ENCODE measurements around the gene STK36. TPM values are rescaled to one million over a fixed set of nuclear protein-coding genes. Genes with fewer than 3 reads are reported as not detected.
"Not testable (repeated sequence)": the region's sequence is repeated elsewhere in the genome, so short reads cannot be mapped to it uniquely, and the experiment has no call there.

STK36 gene
- total RNA-seq, 1 donor from 2014 or later: 39.1 TPM

GRCh38 chr2:218658671-218659257, 13.1 kb upstream of the STK36 start:
- DNase-seq (ENCODE audit: low spot score): no peak
- ATAC-seq: no peak
- intact Hi-C loops (cut with DNase I): no loop called here

DNA sequence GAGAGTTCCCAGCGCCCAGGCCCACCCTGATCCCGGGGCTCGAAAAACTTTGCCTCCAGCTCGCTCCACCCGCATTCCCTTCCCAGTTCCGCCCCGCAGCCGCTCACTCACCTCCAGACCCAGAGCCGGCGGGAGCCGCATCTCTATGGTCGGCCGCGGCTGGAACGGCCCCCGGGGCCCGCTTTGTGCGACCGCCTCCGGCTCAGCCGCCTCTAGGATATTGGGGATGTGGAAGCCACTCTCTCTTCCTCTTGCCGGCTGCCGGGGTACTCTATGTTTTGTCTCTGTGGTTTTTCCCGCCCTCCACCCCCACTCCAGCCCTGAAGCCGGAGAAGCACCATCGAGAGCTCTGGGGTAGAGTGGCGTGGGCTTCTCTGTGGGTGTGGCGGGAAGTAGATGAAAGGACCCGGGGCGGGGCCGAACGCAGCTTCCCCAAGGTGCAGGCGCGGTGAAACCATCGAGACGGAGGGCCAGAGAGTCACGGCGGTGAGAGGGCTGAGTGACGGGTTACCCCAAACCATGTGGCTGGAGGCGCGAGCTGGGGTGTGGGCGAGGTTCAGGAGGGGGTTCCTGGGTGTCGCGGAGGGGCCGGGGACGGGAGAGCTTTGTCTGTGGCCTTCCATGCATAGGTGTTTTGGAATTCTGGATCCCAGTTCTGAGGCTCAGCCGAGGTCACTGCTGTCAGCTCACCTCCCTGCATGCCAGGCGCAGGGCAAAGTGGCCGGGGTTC, 12.5 kb upstream of the STK36 start, which contains the start of the genes BCS1L and ZNF142:
TSS of gene BCS1L (plus strand) at position 426 of the 730 bp plus-strand sequence. CDS start 1,305 bp downstream, outside the sequence.
TSS of gene ZNF142 (minus strand) at position 366 of the 730 bp plus-strand sequence. CDS start 3,194 bp downstream, outside the sequence.
- intact Hi-C loops (cut with DNase I): no loop called here
- DNase-seq (ENCODE audit: low spot score) (peak; percentile 92), ATAC-seq (peak; percentile 97)

DNA sequence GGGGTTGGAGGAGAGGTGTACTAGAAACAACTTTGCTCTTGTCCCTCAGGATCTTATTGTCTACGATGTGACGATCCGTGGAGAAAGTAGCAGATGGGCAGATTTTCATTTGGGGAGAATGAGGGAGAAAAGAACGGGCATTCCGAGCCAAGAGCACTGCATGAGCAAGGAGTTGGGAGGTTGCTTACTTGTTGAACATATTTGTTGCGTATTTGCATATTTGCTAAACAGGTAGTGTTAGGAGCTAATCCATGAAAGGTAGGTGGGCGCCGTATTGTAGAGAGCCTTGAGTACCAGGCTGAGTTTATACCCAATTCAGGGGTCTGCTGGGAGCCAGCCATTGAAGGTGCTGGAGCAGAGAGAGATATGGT, 11.9 kb upstream of the STK36 start:
- intact Hi-C loops (cut with DNase I): no loop called here
- no peak for ATAC-seq
- no peak for DNase-seq (ENCODE audit: low spot score)

- no peak for DNase-seq (ENCODE audit: low spot score)
- no peak for ATAC-seq
- intact Hi-C loops (cut with DNase I): no loop called here
Observed at GRCh38 chr2:218662377-218662776, 9.5 kb upstream of the STK36 start.

DNA sequence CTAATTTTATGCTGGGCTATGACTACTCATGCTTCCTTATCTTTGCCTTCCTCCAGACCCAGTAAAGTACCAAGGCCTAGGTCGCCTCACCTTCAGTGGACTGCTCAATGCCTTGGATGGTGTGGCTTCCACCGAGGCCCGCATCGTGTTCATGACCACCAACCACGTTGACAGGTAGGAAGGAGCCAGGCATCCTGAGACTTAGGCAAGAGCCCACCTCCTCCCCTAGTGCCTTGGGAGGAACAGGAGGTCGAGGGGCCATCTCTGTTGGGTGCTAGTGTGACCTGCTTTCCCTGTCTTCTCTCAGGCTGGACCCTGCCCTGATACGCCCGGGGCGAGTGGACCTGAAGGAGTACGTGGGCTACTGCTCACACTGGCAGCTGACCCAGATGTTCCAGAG, 9.1 kb upstream of the STK36 start:
- ATAC-seq (no peak), DNase-seq (ENCODE audit: low spot score) (no peak)
- intact Hi-C loops (cut with DNase I): no loop called here

DNA sequence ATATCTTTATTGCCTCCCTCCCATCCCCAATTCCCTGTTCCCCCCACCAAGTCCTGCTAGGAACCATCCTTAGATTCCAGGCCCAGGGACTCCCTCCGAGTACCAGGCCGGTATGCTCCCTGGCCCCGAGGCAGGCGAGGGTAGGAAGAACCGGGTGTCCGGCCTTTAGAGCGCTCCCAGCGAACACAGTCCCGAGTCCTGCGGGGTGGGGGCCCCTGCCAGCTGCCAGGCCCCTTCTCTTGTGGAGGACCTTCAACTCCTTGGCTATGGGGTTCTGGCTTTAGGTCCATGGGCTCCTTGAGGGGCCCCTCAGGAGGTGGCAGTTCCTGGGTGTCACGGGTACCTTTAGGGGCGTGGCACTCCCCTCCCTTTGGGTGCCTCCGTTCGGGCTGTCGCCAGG, 8.0 kb upstream of the STK36 start:
- ATAC-seq: no peak
- DNase-seq (ENCODE audit: low spot score): no peak
- intact Hi-C loops (cut with DNase I): no loop called here

- intact Hi-C loops (cut with DNase I): no loop called here
- ATAC-seq: no peak
Observed at GRCh38 chr2:218664653-218665052, 7.2 kb upstream of the STK36 start.

GRCh38 chr2:218671097-218671653, 711 bp upstream of the STK36 start:
- DNase-seq (ENCODE audit: low spot score) (no peak), ATAC-seq (no peak)
- intact Hi-C loops (cut with DNase I): no loop called here

More at GRCh38 chr2:218664653-218665052, 7.2 kb upstream of the STK36 start:
- DNase-seq (ENCODE audit: low spot score): no peak

DNA sequence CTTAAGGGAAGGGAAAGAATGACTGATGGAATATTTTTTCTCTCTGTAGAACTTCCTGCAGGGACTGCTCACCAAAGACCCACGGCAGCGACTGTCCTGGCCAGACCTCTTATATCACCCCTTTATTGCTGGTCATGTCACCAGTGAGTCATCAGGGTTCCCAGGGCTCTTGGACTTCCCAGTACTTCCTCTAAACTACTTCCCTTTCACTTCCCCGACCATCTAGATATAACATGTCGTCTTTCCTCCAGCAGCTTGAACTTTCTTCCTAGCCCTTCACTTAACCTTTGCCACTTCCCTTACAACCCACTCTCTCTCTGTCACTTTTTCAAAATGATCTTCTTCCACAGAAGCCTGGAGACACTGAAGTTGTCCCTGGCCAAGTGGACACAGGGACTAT, 7.2 kb downstream of the STK36 start:
- intact Hi-C loops (cut with DNase I): no loop called here
- ATAC-seq (no peak), DNase-seq (ENCODE audit: low spot score) (no peak)

DNA sequence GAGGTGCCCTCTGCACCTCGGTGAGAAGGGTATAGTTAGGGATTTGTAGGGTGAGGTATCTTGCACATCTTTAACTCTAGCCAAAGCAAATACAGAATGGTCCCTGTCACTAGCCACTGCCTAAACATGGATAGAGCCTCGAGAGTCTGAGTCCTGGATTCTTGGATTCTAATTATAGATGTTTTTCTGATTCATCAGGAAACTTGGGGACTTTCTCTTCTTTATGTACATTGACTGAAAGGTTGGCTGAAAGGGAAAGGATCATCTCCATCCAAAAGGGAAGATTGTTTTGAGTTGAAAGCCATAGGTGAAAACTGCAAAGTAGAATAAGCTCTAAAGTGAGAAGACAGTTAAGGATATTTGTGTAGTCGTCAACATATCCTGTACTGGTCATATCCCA, 8.2 kb downstream of the STK36 start:
- intact Hi-C loops (cut with DNase I): no loop called here

DNA sequence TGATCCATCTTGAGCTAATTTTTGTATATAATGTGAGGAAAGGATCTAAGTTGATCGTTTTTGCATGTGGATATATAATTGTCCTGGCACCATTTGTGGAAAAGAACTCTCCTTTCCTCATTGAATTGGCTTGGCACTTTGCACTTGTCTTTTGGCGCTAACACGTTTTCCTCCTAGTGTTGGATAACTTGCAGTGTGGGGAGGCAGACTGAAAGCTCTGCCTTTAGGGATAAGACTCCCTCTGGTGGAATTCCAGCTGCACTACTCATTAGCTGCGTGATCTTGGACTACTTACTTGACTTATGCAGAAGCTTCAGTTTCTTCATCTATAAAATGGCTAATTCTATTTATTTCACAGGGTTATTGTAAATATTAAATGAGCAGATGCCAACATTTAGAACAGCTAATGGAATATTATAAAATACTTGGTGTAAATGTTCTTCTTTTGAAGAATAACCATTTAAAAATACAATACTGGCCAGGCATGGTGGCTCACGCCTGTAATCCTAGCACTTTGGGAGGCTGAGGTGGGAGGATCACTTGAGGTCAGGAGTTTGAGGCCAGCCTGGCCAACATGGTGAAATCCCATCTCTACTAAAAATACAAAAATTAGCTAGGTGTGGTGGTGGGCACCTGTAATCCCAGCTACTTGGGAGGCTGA, 15.6 kb downstream of the STK36 start:
- intact Hi-C loops (cut with DNase I); DNase-seq (ENCODE audit: low spot score): not testable (repeated sequence)
- ATAC-seq: peak; percentile 91

More for the DNA sequence above, 8.2 kb downstream of the STK36 start:
- ATAC-seq: no peak
- no peak for DNase-seq (ENCODE audit: low spot score)

DNA sequence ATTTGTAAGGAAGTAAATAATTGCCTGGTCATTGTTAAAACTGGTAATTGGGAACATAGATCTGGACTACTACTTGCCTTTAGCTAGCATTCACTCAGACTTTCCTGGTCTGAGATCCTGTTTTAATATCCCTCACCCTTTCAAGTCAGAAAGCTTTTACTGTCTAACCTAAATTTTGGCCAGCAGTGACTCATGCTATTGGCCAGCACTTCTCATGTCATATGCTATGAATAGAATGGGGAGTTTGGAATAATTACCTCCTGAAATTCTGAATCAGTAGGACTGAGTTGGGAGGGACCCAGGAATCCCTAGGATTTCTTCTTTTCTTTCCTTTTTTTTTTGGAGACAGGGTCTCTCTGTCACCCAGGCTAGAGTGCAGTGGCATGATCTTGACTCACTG, 19.3 kb downstream of the STK36 start:
- DNase-seq (ENCODE audit: low spot score) (no peak), ATAC-seq (no peak)
- intact Hi-C loops (cut with DNase I): loop anchor here (10.0 kb wide), 1 partner anchor 154 kb away; no protein-coding TSS in a partner anchor

DNA sequence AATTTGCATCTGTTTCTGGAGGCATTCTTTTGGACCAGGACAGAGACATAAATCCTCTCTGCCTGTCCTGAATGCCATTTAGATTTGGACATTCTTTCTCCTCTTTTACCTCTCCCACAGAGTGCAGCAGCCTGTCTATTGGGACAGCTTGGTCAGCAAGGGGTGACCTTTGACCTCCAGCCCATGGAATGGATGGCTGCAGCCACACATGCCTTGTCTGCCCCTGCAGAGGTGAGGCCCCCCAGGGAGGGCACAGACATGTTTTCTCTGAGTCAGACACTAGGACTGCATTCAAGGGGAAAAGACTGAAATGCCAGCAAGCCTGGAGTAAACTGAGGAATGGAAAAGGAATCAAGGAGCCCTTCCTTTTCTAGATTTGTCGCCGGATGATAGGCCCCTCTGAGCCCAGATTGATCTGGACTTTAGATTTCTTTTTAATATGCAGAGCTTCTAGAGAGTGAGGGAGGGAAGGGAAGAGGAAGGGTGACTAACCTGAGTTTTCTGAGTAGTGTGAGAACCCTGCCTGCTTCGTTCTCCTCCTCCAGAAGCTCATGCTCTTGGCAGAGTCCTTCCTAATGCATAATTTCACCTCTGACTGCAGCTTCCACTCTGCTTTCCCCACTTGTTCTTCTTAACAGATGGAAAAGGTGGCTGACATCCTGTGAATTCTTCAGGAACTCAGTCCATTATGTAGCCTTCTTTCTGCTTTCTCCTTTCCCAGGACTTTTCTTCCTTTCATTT, 22.7 kb downstream of the STK36 start:
- DNase-seq (ENCODE audit: low spot score) (no peak), ATAC-seq (no peak)
- intact Hi-C loops (cut with DNase I): loop anchor here (10.0 kb wide), 1 partner anchor 150 kb away; no protein-coding TSS in a partner anchor

DNA sequence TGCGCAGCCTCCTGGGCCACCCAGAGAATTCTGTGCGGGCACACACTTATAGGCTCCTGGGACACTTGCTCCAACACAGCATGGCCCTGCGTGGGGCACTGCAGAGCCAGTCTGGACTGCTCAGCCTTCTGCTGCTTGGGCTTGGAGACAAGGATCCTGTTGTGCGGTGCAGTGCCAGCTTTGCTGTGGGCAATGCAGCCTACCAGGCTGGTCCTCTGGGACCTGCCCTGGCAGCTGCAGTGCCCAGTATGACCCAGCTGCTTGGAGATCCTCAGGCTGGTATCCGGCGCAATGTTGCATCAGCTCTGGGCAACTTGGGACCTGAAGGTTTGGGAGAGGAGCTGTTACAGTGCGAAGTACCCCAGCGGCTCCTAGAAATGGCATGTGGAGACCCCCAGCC, 27.0 kb downstream of the STK36 start:
- intact Hi-C loops (cut with DNase I): loop anchor here (10.0 kb wide), 1 partner anchor 146 kb away; no protein-coding TSS in a partner anchor
- no peak for DNase-seq (ENCODE audit: low spot score)
- peak; percentile 61 for ATAC-seq

- DNase-seq (ENCODE audit: low spot score): no peak
- no peak for ATAC-seq
- intact Hi-C loops (cut with DNase I): no loop called here
Observed at GRCh38 chr2:218701806-218702205, 29.9 kb downstream of the STK36 start.

GRCh38 chr2:218703341-218703740, 31.5 kb downstream of the STK36 start:
- DNase-seq (ENCODE audit: low spot score): no peak
- ATAC-seq: no peak
- intact Hi-C loops (cut with DNase I): no loop called here

DNA sequence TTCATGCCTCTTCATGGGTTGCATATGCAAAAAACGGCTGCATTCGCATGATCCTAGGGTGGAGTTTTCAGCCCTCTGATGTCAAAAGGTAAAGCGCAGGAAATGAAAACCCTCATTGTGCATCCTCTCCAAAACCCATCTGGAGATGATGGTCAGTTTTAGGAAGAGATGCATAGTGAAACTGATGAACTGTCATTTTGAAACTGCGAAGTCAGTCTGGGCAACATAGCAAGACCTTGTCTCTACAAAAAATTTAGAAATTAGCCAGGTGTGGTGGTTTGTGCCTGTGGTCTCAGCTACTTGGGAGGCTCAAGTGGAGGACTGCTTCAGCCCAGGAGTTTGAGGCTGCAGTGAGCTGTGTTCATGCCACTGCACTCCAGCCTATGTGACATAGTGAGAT, 36.2 kb downstream of the STK36 start:
- DNase-seq (ENCODE audit: low spot score): no peak
- intact Hi-C loops (cut with DNase I): no loop called here
- no peak for ATAC-seq

- ATAC-seq (no peak), DNase-seq (ENCODE audit: low spot score) (no peak)
- intact Hi-C loops (cut with DNase I): loop anchor here (5.0 kb wide), 1 partner anchor 137 kb away; no protein-coding TSS in a partner anchor
Observed at GRCh38 chr2:218709908-218710307, 38.0 kb downstream of the STK36 start.

DNA sequence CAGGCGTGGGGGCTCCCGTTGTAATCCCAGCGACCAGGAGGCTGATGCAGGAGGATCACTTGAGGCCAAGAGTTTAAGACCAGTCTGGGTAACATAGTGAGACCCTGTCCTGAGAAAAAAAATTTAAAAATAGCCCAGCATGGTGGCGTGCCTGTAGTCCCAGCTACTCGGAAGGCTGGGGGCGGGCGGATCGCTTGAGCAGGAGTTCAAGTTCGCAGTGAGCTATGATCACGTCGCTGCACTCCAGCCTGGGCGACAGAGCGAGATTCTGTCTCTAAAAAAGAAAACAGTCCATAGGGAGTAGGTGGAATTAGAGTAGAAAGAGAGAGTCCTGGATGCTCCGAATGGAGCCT, 38.4 kb downstream of the STK36 start:
- intact Hi-C loops (cut with DNase I): loop anchor here (5.0 kb wide), 1 partner anchor 137 kb away; no protein-coding TSS in a partner anchor
- DNase-seq (ENCODE audit: low spot score): no peak
- peak; percentile 33 for ATAC-seq
